ENCODE results near the gene MED25.

Gene MED25

GRCh38 chr19:49846408-49846807 is 28.3 kb downstream of the MED25 start:
- DNase-seq (ENCODE audit: low spot score in 2 of 2), result no peak
- in situ Hi-C loops (cut with MboI; ENCODE audit: low sequenced_read_pairs), result no loop called here
- Histone ChIP-seq H3K4me1 (no peaks in the 10 kb centered on the region; the same call in none of the 2 replicates), H3K27me3 (ENCODE audit: low read depth) (no peaks in the 10 kb centered on the region), H3K4me3 (no peak overlapping the region), H3K9me3 (0 out of 2 replicates have a peak, but pooled peaks cover 4% of the 10 kb centered on the region), H3K36me3 (replicated peaks) (no peaks in the 10 kb centered on the region; the same call in 1 of the 2 replicates)

DNA sequence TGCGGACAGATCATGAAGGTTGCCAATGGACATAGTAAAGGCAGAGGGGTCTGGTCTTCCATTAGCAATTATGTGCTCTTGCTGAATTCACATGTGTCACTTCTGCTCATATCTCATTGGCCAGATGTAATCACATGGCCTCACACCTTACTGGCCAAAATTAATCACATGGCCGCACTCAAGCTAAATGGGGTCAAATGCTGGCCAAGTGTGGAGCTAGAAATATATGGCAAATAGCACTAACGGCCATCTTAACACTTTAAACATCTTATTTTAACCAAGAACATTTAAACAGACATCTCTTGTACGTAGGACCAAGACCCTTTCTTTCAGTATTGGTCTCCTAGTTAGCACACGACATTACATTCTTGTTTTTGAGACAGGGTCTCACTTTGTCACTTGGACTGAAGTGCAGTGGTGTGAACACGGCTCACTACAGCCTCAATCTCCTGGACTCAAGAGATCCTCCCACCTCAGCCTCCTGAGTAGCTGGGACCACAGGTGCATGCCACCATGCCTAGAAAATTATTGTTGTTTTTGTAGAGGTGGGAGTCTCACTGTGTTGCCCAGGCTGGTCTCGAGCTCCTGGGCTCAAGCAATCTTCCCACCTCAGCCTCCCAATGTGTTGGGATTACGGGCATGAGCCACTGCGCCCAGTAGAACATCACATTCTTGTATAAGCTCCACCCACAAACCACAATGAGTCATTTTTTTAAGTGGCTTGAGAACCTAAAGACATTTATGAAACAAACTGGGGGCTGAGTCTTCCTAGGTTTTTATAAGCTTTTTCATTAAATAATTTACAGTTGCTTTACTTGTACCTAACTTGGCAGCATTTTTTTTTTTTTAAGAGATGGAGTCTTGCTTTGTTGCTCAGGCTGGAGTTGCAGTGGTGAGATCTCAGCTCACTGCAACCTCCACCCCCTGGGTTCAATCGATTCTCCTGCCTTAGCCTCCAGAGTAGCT is 29.9 kb downstream of the MED25 start:
- Histone ChIP-seq H3K9me3 (0 out of 2 replicates have a peak, but pooled peaks cover 4% of the 10 kb centered on the region), H3K36me3 (replicated peaks) (peaks cover 6% of the 10 kb centered on the region; the same call in 1 of the 2 replicates), H3K27me3 (ENCODE audit: low read depth) (no peaks in the 10 kb centered on the region), H3K4me1 (peaks cover 10% of the 10 kb centered on the region), H3K4me3 (no peak overlapping the region)
- peak in 1 of 2 experiments; percentile 36 for DNase-seq (ENCODE audit: low spot score in 2 of 2)
- in situ Hi-C loops (cut with MboI; ENCODE audit: low sequenced_read_pairs), result no loop called here

- no peak overlapping the region for H3K4me3 ChIP-seq
- no peak for DNase-seq (ENCODE audit: low spot score in 2 of 2)
- H3K4me1 ChIP-seq, result peaks cover 11% of the 10 kb centered on the region
- peaks cover 6% of the 10 kb centered on the region; the same call in 1 of the 2 replicates for H3K36me3 ChIP-seq (replicated peaks)
- 0 out of 2 replicates have a peak, but pooled peaks cover 4% of the 10 kb centered on the region for H3K9me3 ChIP-seq
- no peaks in the 10 kb centered on the region for H3K27me3 ChIP-seq (ENCODE audit: low read depth)
- in situ Hi-C loops (cut with MboI; ENCODE audit: low sequenced_read_pairs), result no loop called here
These were observed 30.8 kb downstream of the MED25 start for GRCh38 chr19:49848938-49849337.

DNA sequence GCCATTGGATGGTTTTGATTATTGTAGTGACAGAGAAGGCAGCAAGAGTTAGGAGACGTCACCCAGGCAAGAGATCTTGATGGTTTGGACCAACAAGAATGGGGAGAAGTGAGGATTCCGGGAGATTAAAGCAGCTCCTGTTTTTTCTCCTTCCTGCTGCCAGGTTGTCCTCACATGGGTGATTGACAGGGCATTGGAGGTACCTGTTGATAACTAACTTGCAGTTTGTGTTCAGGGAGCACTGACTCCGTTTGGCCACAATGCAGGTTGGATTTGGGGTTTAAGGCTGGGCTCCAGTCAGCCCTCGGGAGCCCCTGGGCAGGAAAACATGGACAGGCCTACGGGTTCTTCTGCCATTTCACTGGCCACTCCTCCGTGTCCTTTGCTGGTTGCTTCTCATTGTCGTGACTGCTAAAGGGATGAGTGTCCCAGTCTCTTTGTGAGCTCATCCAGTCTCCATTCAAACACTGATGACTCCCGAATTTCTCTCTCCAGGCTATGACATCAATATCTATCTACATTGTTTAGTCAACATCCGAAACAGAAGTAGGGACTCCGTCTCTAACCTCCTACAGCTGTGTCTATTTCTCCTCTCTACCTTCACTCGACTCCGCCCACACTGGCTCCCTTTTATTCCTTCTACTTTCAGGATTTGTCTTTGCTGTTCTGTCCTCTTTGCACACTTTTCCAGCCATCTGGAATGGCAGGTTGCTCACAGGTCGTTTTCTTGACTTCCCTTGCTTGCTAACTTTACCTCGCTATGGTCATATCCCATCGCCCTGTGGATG is 31.5 kb downstream of the MED25 start:
- peaks cover 11% of the 10 kb centered on the region for H3K4me1 ChIP-seq
- DNase-seq (ENCODE audit: low spot score in 2 of 2), result no peak
- in situ Hi-C loops (cut with MboI; ENCODE audit: low sequenced_read_pairs), result loop anchor here (25.0 kb wide), 1 partner anchor 362 kb away; the partner anchor contains the start of genes RPL13A and RPS11

GRCh38 chr19:49850221-49850486 is 32.1 kb downstream of the MED25 start:
- peaks cover 11% of the 10 kb centered on the region for H3K4me1 ChIP-seq
- H3K27me3 ChIP-seq (ENCODE audit: low read depth), result no peaks in the 10 kb centered on the region
- 0 out of 2 replicates have a peak, but pooled peaks cover 4% of the 10 kb centered on the region for H3K9me3 ChIP-seq
- peaks cover 18% of the 10 kb centered on the region for H3K36me3 ChIP-seq (replicated peaks)
- no peak for DNase-seq (ENCODE audit: low spot score in 2 of 2)
- peak overlapping the region; percentile 71 for H3K4me3 ChIP-seq
- in situ Hi-C loops (cut with MboI; ENCODE audit: low sequenced_read_pairs), result loop anchor here (25.0 kb wide), 1 partner anchor 363 kb away; the partner anchor contains the start of genes RPL13A and RPS11

More for the DNA sequence above, 31.5 kb downstream of the MED25 start:
- peak overlapping the region; percentile 71 for H3K4me3 ChIP-seq
- no peaks in the 10 kb centered on the region for H3K27me3 ChIP-seq (ENCODE audit: low read depth)
- H3K36me3 ChIP-seq (replicated peaks), result peaks cover 12% of the 10 kb centered on the region
- H3K9me3 ChIP-seq, result 0 out of 2 replicates have a peak, but pooled peaks cover 4% of the 10 kb centered on the region

GRCh38 chr19:49850487-49851342 is 32.6 kb downstream of the MED25 start, which contains the start of gene PTOV1:
TSS of gene PTOV1 (plus strand) at chr19:49851159.
- peak; percentile 82 to 93 for DNase-seq (ENCODE audit: low spot score in 2 of 2)
- H3K36me3 ChIP-seq (replicated peaks), result peaks cover 23% of the 10 kb centered on the region
- no peaks in the 10 kb centered on the region for H3K27me3 ChIP-seq (ENCODE audit: low read depth)
- peaks cover 11% of the 10 kb centered on the region for H3K4me1 ChIP-seq
- in situ Hi-C loops (cut with MboI; ENCODE audit: low sequenced_read_pairs), result loop anchor here (25.0 kb wide), 1 partner anchor 363 kb away; the partner anchor contains the start of genes RPL13A and RPS11
- peak within 1 kb of the TSS; percentile 71 for H3K4me3 ChIP-seq
- 0 out of 2 replicates have a peak, but pooled peaks cover 4% of the 10 kb centered on the region for H3K9me3 ChIP-seq

GRCh38 chr19:49851456-49852259 is 33.6 kb downstream of the MED25 start:
- Histone ChIP-seq H3K27me3 (ENCODE audit: low read depth) (no peaks in the 10 kb centered on the region), H3K36me3 (replicated peaks) (peaks cover 31% of the 10 kb centered on the region), H3K4me1 (peaks cover 11% of the 10 kb centered on the region), H3K9me3 (0 out of 2 replicates have a peak, but pooled peaks cover 4% of the 10 kb centered on the region), H3K4me3 (peak overlapping the region; percentile 71)
- in situ Hi-C loops (cut with MboI; ENCODE audit: low sequenced_read_pairs), result loop anchor here (25.0 kb wide), 1 partner anchor 364 kb away; the partner anchor contains the start of genes RPL13A and RPS11
- DNase-seq (ENCODE audit: low spot score in 2 of 2), result peak; percentile 29 to 72

DNA sequence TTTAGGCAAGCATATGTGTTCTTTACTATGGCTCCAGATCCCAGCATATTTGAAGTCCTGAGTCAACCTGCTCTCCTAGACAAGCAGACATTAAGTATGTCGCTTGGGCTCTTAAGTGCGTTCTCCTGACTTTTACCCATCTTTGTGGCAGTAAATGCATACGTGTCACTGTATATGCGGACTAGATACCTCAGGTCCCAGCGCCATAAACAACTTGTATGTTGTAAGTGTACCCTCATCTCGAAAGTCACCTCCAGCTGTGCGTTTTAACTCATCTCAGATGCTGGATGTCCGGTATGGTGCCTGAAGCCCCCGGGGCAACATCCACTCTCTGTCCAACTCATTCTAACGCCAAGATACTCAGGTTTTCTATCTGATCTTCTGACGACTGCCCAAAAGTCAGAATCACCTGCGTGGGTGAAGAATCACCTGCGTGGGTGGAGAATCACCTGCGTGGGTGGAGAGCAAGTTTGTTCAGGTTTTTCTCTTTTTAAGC is 34.6 kb downstream of the MED25 start:
- H3K4me3 ChIP-seq, result peak overlapping the region; percentile 71
- in situ Hi-C loops (cut with MboI; ENCODE audit: low sequenced_read_pairs), result loop anchor here (25.0 kb wide), 1 partner anchor 365 kb away; the partner anchor contains the start of genes RPL13A and RPS11
- H3K36me3 ChIP-seq (replicated peaks), result peaks cover 41% of the 10 kb centered on the region

GRCh38 chr19:49853852-49854377 is 35.8 kb downstream of the MED25 start:
- H3K27me3 ChIP-seq (ENCODE audit: low read depth), result no peaks in the 10 kb centered on the region
- H3K4me3 ChIP-seq, result no peak overlapping the region
- 0 out of 2 replicates have a peak, but pooled peaks cover 3% of the 10 kb centered on the region for H3K9me3 ChIP-seq
- in situ Hi-C loops (cut with MboI; ENCODE audit: low sequenced_read_pairs), result loop anchor here (25.0 kb wide), 1 partner anchor 367 kb away; the partner anchor contains the start of genes RPL13A and RPS11
- peaks cover 11% of the 10 kb centered on the region for H3K4me1 ChIP-seq
- H3K36me3 ChIP-seq (replicated peaks), result peaks cover 53% of the 10 kb centered on the region
- no peak for DNase-seq (ENCODE audit: low spot score in 2 of 2)

More for the DNA sequence above, 34.6 kb downstream of the MED25 start:
- Histone ChIP-seq H3K27me3 (ENCODE audit: low read depth) (no peaks in the 10 kb centered on the region), H3K9me3 (0 out of 2 replicates have a peak, but pooled peaks cover 4% of the 10 kb centered on the region), H3K4me1 (peaks cover 11% of the 10 kb centered on the region)
- no peak for DNase-seq (ENCODE audit: low spot score in 2 of 2)

GRCh38 chr19:49854378-49855263 is 36.5 kb downstream of the MED25 start:
- H3K4me1 ChIP-seq, result peaks cover 11% of the 10 kb centered on the region
- peaks cover 60% of the 10 kb centered on the region for H3K36me3 ChIP-seq (replicated peaks)
- no peaks in the 10 kb centered on the region for H3K9me3 ChIP-seq
- H3K4me3 ChIP-seq, result no peak overlapping the region
- H3K27me3 ChIP-seq (ENCODE audit: low read depth), result no peaks in the 10 kb centered on the region
- DNase-seq (ENCODE audit: low spot score in 2 of 2), result no peak
- in situ Hi-C loops (cut with MboI; ENCODE audit: low sequenced_read_pairs), result loop anchor here (25.0 kb wide), 1 partner anchor 367 kb away; the partner anchor contains the start of genes RPL13A and RPS11

DNA sequence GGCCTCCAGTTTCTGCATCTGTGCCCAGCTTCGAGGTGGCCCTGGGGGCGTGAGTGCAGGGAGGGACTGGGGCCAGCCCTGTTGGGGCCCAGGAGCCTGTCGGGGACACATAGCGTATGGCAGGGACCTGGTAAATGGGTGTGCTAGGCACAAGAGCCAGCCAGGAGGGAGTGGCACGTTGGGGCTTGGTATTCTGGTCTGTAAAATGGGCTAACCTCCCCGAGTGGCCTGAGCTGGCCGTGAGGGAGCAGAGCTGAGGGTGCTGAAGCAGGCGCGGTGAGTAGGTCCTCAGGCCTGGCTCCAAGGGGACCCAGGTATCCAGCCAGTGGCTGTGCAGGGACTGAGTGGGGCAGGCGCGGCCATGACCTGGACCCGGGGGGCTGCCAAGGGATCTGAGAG is 37.2 kb downstream of the MED25 start:
- in situ Hi-C loops (cut with MboI; ENCODE audit: low sequenced_read_pairs), result loop anchor here (25.0 kb wide), 1 partner anchor 368 kb away; the partner anchor contains the start of genes RPL13A and RPS11
- DNase-seq (ENCODE audit: low spot score in 2 of 2), result no peak
- Histone ChIP-seq H3K4me3 (no peak overlapping the region), H3K4me1 (peaks cover 11% of the 10 kb centered on the region), H3K27me3 (ENCODE audit: low read depth) (no peaks in the 10 kb centered on the region), H3K9me3 (no peaks in the 10 kb centered on the region), H3K36me3 (replicated peaks) (peaks cover 67% of the 10 kb centered on the region)

Data from HAP-1 (cell line).